ENCODE data around the gene PPP2R1B.
"Not testable (repeated sequence)": the region's sequence is repeated elsewhere in the genome, so short reads cannot be mapped to it uniquely, and the experiment has no call there.

The PPP2R1B gene

GRCh38 chr11:111723595-111723994 lies 42.6 kb downstream of the PPP2R1B start:
- no peak for DNase-seq

- no peak for DNase-seq
Observed at GRCh38 chr11:111722501-111722900, 43.7 kb downstream of the PPP2R1B start.

GRCh38 chr11:111720801-111721494 lies 45.2 kb downstream of the PPP2R1B start:
- DNase-seq = no peak

GRCh38 chr11:111719379-111719778 lies 46.8 kb downstream of the PPP2R1B start:
- no peak for DNase-seq

- DNase-seq = no peak
Observed at GRCh38 chr11:111718859-111719258, 47.3 kb downstream of the PPP2R1B start.

GRCh38 chr11:111718436-111718835 lies 47.8 kb downstream of the PPP2R1B start:
- no peak for DNase-seq

- not testable (repeated sequence) for DNase-seq
Observed at GRCh38 chr11:111717660-111718059, 48.5 kb downstream of the PPP2R1B start.

GRCh38 chr11:111715142-111715816 lies 50.9 kb downstream of the PPP2R1B start:
- DNase-seq = no peak

DNA sequence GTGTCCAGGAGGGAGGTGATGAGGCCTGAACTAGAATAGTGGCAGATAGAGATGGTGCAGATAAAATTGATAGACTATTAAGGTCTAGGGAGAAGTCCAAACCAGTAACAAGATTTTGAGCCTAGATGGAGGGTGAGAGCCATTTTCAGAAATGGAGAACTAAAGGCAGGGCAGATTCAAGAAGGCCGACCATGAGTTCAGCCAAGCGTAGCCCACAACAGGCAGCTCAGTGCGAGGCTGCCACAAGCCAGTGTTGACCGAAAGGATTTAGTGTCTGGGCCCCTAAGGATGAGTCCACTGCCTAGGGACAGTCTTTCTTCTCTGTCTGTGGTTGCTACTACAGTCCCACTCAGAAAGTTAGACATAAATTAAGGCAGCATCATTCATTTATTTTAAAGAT lies 51.7 kb downstream of the PPP2R1B start:
- no peak for DNase-seq

GRCh38 chr11:111707691-111708067 lies 58.5 kb downstream of the PPP2R1B start:
- no peak for DNase-seq

DNA sequence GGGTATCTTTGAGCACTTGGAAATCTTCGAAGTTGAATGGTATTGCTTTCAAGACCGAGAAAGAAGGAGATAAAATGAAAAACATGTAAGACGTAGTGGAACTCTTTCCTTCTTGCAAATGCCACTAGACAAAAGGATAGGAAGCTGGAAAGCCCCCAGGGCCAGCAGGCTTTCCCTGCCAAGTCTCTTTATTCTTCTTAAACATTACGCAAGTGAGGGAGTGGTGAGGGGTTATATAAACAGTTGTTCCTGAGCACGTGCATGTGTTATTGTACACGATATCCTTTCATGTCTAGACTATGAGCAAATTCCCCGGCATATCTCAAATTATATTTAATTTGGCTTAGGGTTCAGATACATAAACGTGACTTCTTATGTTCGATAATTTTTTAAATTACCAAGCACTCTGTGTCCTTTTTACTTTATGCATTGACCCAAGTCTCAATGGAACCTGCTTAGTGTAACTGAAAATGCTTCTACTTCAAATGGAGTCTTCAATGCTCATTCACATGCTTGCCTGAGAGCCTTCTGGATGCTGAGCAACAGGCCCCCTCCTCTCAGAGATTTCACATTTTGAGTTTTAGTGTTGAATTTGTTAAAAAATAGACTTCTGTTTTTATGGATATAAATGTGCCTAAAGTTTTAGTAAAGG lies 59.0 kb downstream of the PPP2R1B start:
- DNase-seq = no peak

GRCh38 chr11:111703576-111703975 lies 62.6 kb downstream of the PPP2R1B start:
- no peak for DNase-seq

DNA sequence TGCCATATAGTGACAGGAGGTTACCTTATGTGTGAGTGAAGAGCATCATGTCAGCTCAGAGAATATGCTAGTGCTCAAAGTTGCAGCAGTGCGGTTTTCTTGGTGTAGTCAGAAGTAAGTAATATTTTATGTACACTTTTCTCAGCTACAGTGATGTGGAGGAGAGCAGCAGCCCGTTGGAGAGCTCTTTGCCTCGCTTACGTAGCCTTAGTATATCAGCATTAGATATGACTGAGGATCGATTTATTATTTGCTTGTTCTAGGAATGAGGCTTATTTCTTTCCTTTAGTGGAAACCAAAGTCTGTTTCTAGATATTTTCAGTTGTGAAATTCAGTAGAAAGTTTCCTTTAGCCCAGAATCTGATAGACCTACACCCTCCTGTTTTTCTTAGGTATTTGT lies 63.6 kb downstream of the PPP2R1B start:
- DNase-seq = no peak

GRCh38 chr11:111700162-111700561 lies 66.0 kb downstream of the PPP2R1B start:
- DNase-seq = no peak

- no peak for DNase-seq
Observed at GRCh38 chr11:111699579-111700156, 66.5 kb downstream of the PPP2R1B start.

DNA sequence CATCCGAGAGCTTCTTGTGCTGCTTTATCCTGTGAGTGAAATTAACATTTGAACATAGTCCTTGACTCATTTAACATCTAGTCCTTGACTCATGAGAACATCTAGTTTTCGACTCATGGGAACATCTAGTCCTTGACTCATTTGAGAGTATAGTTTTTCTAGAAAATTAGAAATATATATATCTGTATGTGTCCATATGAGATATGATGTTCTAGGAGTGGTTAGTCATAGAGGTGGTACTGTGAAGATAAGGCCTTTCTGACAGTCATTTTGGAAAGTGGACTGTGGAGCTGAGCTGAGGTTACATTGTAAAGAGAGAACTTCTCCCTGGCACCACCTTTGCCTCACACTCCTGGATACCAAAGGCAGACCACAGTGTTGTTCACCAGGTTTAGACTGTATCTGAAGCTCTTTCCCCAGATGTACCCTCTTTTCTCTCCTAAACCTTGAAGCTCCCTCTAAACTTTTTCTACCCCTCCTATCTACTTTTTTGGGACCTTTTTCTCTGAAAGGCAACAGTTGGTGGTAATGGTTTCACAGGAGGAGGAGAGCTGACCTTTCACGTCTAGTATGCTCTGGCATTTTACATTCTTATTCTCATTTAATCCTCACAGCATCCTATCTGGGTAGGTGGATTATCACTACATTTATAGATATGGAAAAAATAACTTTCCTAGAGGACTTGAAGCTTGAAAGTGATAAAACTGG lies 67.2 kb downstream of the PPP2R1B start:
- DNase-seq = no peak

GRCh38 chr11:111697933-111698371 lies 68.2 kb downstream of the PPP2R1B start:
- no peak for DNase-seq

- DNase-seq = no peak
Observed at GRCh38 chr11:111696556-111696955, 69.6 kb downstream of the PPP2R1B start.

- DNase-seq = no peak
Observed at GRCh38 chr11:111694851-111695250, 71.3 kb downstream of the PPP2R1B start.

GRCh38 chr11:111693224-111693937 lies 72.8 kb downstream of the PPP2R1B start:
- no peak for DNase-seq

- DNase-seq = no peak
Observed at GRCh38 chr11:111691741-111692140, 74.4 kb downstream of the PPP2R1B start.

DNA sequence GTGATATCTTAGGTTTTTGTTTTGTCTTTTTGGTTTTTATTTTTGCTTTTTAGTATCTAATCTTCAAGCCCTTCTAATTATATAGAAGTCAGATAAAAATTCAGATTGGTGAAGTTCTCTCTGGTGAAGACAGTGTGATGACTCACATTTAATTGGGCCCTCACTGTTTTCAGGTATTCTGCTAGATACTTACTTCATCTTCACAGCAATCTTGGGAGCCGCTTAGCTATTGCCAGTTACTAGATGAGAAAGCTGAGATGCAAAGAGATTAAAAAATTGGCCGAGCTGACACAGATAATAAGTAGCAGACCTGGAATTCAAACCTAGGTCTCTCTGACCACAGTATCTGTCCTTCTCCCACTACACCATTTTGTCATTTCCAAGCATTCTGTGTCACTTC lies 75.0 kb downstream of the PPP2R1B start:
- DNase-seq = no peak
